ENCODE data around the gene CCDC9B.
A peak's percentile ranks its signal among the peaks of the same experiment; 100 is the strongest.

The CCDC9B gene

GRCh38 chr15:40342416-40343320 lies 1.9 kb upstream of the CCDC9B start:
- Histone ChIP-seq H3K4me3 (ENCODE audit: low read length) (no peak overlapping the region), H3K27me3 (ENCODE audit: insufficient read depth, low read length) (no peaks in the 10 kb centered on the region), H3K9ac (ENCODE audit: low read depth, low read length) (no peak overlapping the region), H3K4me1 (ENCODE audit: insufficient read depth, low read length) (peaks cover 20% of the 10 kb centered on the region), H3K36me3 (ENCODE audit: insufficient read depth, low read length) (no peaks in the 10 kb centered on the region), H3K9me3 (ENCODE audit: insufficient read depth, low read depth, low read length) (no peaks in the 10 kb centered on the region), H3K27ac (ENCODE audit: low read depth, low read length) (no peak overlapping the region)
- WGBS, result 84% methylated on average over 7 of the region's 7 CpGs

DNA sequence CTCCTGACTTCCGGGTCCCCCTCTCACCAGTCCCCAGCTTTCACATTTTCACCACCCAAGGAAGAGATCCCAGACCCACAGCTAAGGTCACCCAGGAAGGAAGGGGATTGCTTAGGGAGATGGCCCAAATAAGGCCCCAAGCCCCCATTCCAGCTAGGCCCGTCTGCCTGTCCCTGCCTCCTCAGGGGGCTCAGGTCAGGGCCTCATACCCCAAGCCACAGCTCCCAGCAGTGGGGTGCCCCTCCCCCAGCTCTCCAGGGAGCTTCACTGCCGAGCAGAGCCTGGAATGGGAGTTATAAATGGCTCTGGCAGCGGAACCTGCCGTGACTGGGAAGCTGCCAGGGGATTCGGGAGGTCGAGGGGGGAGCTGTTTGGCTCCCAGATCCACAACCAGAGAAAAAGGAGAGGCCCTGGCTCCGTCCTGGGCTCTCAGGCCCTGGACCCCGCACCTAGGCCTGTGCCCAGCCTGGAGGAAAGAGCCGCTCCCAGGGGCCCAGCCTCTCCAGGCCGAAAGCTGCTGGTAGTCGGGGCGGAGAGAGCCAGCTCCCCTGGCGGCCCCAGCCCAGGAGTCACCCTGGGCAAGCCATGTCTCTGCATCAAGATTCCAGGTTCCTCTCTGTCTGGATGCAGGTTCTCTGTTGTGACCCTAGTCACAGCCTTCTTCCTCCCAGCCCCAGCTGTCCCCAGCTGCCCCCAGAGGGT lies 550 bp downstream of the CCDC9B start:
- H3K36me3 ChIP-seq (ENCODE audit: insufficient read depth, low read length), result no peaks in the 10 kb centered on the region
- WGBS, result 68% methylated on average over 14 of the region's 14 CpGs
- peaks cover 20% of the 10 kb centered on the region for H3K4me1 ChIP-seq (ENCODE audit: insufficient read depth, low read length)
- H3K4me3 ChIP-seq (ENCODE audit: low read length), result no peak overlapping the region
- H3K9ac ChIP-seq (ENCODE audit: low read depth, low read length), result peak overlapping the region; percentile 14; the same call in 1 of the 2 replicates
- no peaks in the 10 kb centered on the region for H3K27me3 ChIP-seq (ENCODE audit: insufficient read depth, low read length)
- H3K27ac ChIP-seq (ENCODE audit: low read depth, low read length), result no peak overlapping the region
- no peaks in the 10 kb centered on the region for H3K9me3 ChIP-seq (ENCODE audit: insufficient read depth, low read depth, low read length)

DNA sequence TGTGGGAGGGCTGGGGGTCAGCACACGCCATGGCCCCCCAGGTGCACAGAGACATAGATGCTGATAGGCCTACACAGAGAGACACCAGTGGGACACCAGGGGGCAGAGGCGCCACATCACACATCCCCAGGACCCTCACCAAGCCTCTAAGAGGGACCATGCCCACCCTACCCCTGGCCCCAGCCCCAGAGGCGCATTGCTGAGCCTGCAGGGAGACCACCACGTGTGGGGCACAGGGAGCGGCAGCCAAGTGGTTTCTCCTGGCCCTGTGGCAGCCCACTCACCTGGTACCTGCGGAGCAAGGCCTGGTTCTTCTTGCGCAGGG lies 1.2 kb downstream of the CCDC9B start:
- no peaks in the 10 kb centered on the region for H3K27me3 ChIP-seq (ENCODE audit: insufficient read depth, low read length)
- WGBS, result 84% methylated on average over 7 of the region's 7 CpGs
- H3K4me1 ChIP-seq (ENCODE audit: insufficient read depth, low read length), result peaks cover 20% of the 10 kb centered on the region
- H3K36me3 ChIP-seq (ENCODE audit: insufficient read depth, low read length), result no peaks in the 10 kb centered on the region
- no peak overlapping the region for H3K27ac ChIP-seq (ENCODE audit: low read depth, low read length)
- H3K9me3 ChIP-seq (ENCODE audit: insufficient read depth, low read depth, low read length), result no peaks in the 10 kb centered on the region
- H3K4me3 ChIP-seq (ENCODE audit: low read length), result no peak overlapping the region
- H3K9ac ChIP-seq (ENCODE audit: low read depth, low read length), result no peak overlapping the region

DNA sequence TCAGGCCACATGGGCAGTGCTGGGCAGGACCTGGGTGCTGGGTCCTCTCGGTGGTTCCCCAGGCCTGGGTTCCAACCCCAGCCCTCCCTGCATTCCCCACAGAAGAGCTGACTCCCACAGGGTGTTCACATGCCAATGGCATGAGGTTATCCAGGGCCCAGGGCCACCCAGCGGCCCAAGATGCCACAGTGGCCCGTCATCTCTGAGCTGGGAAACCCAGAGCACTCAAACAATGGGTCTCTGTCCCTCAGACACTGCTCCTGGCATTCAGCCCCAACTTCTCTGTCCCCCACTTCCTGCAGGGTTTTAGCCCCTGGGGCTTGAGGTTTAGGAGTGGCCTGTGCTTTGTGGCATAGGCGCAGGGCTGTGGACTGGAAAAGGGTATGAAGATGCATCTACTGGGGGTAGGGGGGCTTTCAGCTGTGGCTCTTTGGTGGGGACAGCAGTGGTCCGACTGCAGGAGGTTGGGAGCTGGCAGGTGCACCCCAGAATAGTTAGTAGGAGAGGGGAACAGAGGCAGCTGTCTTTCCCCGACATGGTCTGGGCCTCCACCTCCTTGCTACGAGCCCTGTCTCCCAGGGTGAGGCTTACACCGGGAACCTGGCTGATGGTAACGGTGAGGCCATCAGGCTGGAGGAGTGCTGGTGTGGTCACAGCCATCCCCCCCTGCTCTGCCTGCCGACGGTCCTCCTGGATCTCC lies 1.7 kb downstream of the CCDC9B start:
- Histone ChIP-seq H3K4me1 (ENCODE audit: insufficient read depth, low read length) (peaks cover 23% of the 10 kb centered on the region), H3K4me3 (ENCODE audit: low read length) (no peak overlapping the region), H3K27me3 (ENCODE audit: insufficient read depth, low read length) (no peaks in the 10 kb centered on the region), H3K9me3 (ENCODE audit: insufficient read depth, low read depth, low read length) (no peaks in the 10 kb centered on the region), H3K9ac (ENCODE audit: low read depth, low read length) (no peak overlapping the region), H3K27ac (ENCODE audit: low read depth, low read length) (no peak overlapping the region), H3K36me3 (ENCODE audit: insufficient read depth, low read length) (no peaks in the 10 kb centered on the region)
- 86% methylated on average over 11 of the region's 11 CpGs for WGBS

DNA sequence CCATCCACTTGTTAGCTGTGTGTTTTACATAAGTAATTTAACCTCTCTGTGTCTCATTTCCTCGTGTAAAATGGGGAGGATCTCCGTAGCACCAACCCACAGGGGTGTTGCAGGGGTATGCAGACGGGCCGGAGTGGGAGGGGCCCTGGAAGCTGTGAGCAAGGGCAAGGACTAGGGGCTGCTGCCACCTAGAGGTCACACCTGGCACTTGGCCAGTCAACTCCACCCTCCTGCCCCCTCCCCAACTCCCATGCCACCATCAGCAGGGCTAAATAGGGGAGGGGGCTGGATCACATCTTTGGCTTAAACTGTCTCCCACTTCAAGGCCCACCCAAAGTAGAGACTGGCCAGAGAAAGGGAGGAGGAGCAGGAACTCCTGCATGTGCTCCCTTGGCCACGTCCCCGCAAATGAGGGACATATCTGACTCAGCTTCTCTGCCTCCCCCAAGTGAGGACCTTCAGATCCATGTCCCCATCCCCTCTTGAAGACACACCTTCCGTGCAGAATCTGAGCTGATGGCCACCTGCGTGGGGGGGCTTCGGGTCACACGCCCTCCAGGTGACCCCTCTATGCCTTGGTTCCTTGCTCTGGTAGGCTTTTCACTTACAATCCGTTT lies 2.6 kb downstream of the CCDC9B start:
- Histone ChIP-seq H3K36me3 (ENCODE audit: insufficient read depth, low read length) (no peaks in the 10 kb centered on the region), H3K4me1 (ENCODE audit: insufficient read depth, low read length) (peaks cover 27% of the 10 kb centered on the region)

DNA sequence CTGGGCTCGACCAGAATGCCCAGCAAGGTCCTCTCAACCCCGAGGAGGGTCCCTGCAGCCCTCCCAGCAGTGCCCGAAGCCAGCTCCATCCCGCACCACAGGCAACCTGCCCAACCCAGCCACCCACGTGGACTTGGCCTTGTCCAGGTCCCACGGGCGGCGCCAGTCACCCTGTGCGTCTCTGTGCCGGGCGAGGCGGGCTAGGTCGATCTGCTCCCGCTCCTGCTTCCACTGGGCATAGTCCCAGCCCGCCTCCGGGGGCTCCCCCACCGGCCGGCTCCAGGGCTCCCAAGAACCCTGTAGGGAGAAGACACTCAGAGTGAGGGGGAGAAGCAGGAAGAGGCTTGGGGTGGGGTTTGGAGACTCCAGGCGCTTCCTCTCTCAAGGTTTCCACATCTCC lies 3.1 kb downstream of the CCDC9B start:
- no peak overlapping the region for H3K27ac ChIP-seq (ENCODE audit: low read depth, low read length)
- WGBS, result 68% methylated on average over 18 of the region's 19 CpGs
- H3K4me3 ChIP-seq (ENCODE audit: low read length), result peak overlapping the region; percentile 24; the same call in 1 of the 2 replicates
- H3K27me3 ChIP-seq (ENCODE audit: insufficient read depth, low read length), result 0 out of 2 replicates have a peak, but pooled peaks cover 3% of the 10 kb centered on the region
- peaks cover 27% of the 10 kb centered on the region for H3K4me1 ChIP-seq (ENCODE audit: insufficient read depth, low read length)
- no peak overlapping the region for H3K9ac ChIP-seq (ENCODE audit: low read depth, low read length)
- H3K36me3 ChIP-seq (ENCODE audit: insufficient read depth, low read length), result no peaks in the 10 kb centered on the region
- H3K9me3 ChIP-seq (ENCODE audit: insufficient read depth, low read depth, low read length), result no peaks in the 10 kb centered on the region

More for the DNA sequence above, 2.6 kb downstream of the CCDC9B start:
- no peaks in the 10 kb centered on the region for H3K9me3 ChIP-seq (ENCODE audit: insufficient read depth, low read depth, low read length)
- H3K27me3 ChIP-seq (ENCODE audit: insufficient read depth, low read length), result 0 out of 2 replicates have a peak, but pooled peaks cover 3% of the 10 kb centered on the region
- WGBS, result 39% methylated on average over 11 of the region's 11 CpGs
- H3K9ac ChIP-seq (ENCODE audit: low read depth, low read length), result no peak overlapping the region
- H3K4me3 ChIP-seq (ENCODE audit: low read length), result peak overlapping the region; percentile 24; the same call in 1 of the 2 replicates
- H3K27ac ChIP-seq (ENCODE audit: low read depth, low read length), result no peak overlapping the region

GRCh38 chr15:40336744-40337122 lies 4.0 kb downstream of the CCDC9B start:
- Histone ChIP-seq H3K27ac (ENCODE audit: low read depth, low read length) (no peak overlapping the region), H3K9me3 (ENCODE audit: insufficient read depth, low read depth, low read length) (no peaks in the 10 kb centered on the region), H3K4me3 (ENCODE audit: low read length) (no peak overlapping the region), H3K9ac (ENCODE audit: low read depth, low read length) (no peak overlapping the region), H3K36me3 (ENCODE audit: insufficient read depth, low read length) (no peaks in the 10 kb centered on the region), H3K27me3 (ENCODE audit: insufficient read depth, low read length) (0 out of 2 replicates have a peak, but pooled peaks cover 3% of the 10 kb centered on the region), H3K4me1 (ENCODE audit: insufficient read depth, low read length) (peaks cover 27% of the 10 kb centered on the region)
- WGBS, result 41% methylated on average over 5 of the region's 5 CpGs

GRCh38 chr15:40335938-40336743 lies 4.6 kb downstream of the CCDC9B start:
- Histone ChIP-seq H3K9ac (ENCODE audit: low read depth, low read length) (no peak overlapping the region), H3K27me3 (ENCODE audit: insufficient read depth, low read length) (0 out of 2 replicates have a peak, but pooled peaks cover 3% of the 10 kb centered on the region), H3K9me3 (ENCODE audit: insufficient read depth, low read depth, low read length) (no peaks in the 10 kb centered on the region), H3K27ac (ENCODE audit: low read depth, low read length) (no peak overlapping the region), H3K4me1 (ENCODE audit: insufficient read depth, low read length) (peaks cover 26% of the 10 kb centered on the region), H3K4me3 (ENCODE audit: low read length) (no peak overlapping the region), H3K36me3 (ENCODE audit: insufficient read depth, low read length) (no peaks in the 10 kb centered on the region)
- 87% methylated on average over 11 of the region's 13 CpGs for WGBS

- peaks cover 19% of the 10 kb centered on the region for H3K4me1 ChIP-seq (ENCODE audit: insufficient read depth, low read length)
- no peaks in the 10 kb centered on the region for H3K9me3 ChIP-seq (ENCODE audit: insufficient read depth, low read depth, low read length)
- H3K36me3 ChIP-seq (ENCODE audit: insufficient read depth, low read length), result no peaks in the 10 kb centered on the region
- WGBS, result 85% methylated on average over 26 of the region's 26 CpGs
- no peak overlapping the region for H3K4me3 ChIP-seq (ENCODE audit: low read length)
- no peak overlapping the region for H3K9ac ChIP-seq (ENCODE audit: low read depth, low read length)
- 0 out of 2 replicates have a peak, but pooled peaks cover 3% of the 10 kb centered on the region for H3K27me3 ChIP-seq (ENCODE audit: insufficient read depth, low read length)
- no peak overlapping the region for H3K27ac ChIP-seq (ENCODE audit: low read depth, low read length)
Observed at GRCh38 chr15:40334941-40335795, 5.6 kb downstream of the CCDC9B start.
